Endometrial microvascular endothelial cells (primary cell): ENCODE results near the gene DDX1. TPM values are rescaled to one million over a fixed set of nuclear protein-coding genes. Genes with fewer than 3 reads are reported as not detected.

Experiments
- in situ Hi-C: cut with HindIII; loops from 2 replicates; pipeline ENCODE4 v1.10.0; 2017; ENCODE audit warnings: low sequenced_read_pairs, low pct_unique_long_range_greater_than_20kb; ENCODE audit errors: inconsistent ontology term
- total RNA-seq: library from RNA; depleted of rRNA; stranded (reverse); fragments of >200 nt; gene quantifications from one replicate; pipeline ENCODE4 v1.2.3, GENCODE V29; 2015; ENCODE audit errors: inconsistent ontology term

Gene DDX1
- total RNA-seq, 1 donor from 2014 or later = 81.7 TPM

DNA sequence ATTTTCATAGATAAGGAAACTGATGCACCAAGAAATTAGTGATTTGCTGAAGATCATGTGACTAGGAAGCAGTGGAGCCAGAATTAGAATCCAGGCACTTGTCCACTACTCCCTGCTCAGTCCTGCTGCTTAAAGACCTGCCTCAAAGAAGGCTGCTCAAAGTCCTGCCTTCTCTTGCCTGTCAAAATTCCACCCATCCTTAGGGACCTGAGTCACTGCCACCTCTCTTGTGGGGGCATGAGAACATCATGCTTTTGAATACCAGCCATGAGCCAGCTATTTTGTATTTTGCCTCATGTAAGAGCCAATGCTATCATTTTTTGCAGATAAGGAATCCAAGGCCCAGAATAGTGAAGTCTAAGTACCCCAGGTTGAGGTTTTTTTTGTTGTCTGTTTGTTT lies 47.1 kb downstream of the DDX1 start:
- in situ Hi-C loops = loop anchor here (25.0 kb wide), 1 partner anchor 849 kb away; no protein-coding TSS in a partner anchor

GRCh38 chr2:15639323-15640251 lies 47.9 kb downstream of the DDX1 start:
- in situ Hi-C loops = loop anchor here (25.0 kb wide), 1 partner anchor 848 kb away; no protein-coding TSS in a partner anchor

DNA sequence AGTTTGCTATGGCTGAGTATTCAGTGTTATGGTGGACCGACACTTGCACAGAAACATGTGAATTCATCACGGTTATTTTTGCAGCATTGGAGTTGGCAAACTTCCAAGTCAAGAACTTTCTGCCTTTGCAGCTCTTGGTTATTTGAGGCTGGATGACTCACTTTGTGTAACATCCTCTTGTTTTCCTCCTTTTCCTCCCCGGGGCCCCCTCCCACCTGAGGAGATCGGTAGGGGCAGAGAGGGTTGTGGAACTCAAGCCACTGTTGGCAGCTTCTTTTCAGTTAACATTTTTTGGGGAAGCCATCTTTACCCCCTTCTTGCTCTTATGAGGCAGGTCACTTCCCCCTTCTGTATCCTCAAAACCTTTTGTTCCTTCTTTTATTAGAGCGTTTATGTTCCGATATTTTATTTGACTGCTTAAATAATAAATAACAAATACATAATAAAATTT lies 48.6 kb downstream of the DDX1 start:
- in situ Hi-C loops = loop anchor here (25.0 kb wide), 1 partner anchor 847 kb away; no protein-coding TSS in a partner anchor

- in situ Hi-C loops = loop anchor here (25.0 kb wide), 1 partner anchor 847 kb away; no protein-coding TSS in a partner anchor
These were observed 49.1 kb downstream of the DDX1 start for GRCh38 chr2:15640784-15641183.

- in situ Hi-C loops = loop anchor here (25.0 kb wide), 1 partner anchor 846 kb away; no protein-coding TSS in a partner anchor
These were observed 49.9 kb downstream of the DDX1 start for GRCh38 chr2:15641530-15641982.

DNA sequence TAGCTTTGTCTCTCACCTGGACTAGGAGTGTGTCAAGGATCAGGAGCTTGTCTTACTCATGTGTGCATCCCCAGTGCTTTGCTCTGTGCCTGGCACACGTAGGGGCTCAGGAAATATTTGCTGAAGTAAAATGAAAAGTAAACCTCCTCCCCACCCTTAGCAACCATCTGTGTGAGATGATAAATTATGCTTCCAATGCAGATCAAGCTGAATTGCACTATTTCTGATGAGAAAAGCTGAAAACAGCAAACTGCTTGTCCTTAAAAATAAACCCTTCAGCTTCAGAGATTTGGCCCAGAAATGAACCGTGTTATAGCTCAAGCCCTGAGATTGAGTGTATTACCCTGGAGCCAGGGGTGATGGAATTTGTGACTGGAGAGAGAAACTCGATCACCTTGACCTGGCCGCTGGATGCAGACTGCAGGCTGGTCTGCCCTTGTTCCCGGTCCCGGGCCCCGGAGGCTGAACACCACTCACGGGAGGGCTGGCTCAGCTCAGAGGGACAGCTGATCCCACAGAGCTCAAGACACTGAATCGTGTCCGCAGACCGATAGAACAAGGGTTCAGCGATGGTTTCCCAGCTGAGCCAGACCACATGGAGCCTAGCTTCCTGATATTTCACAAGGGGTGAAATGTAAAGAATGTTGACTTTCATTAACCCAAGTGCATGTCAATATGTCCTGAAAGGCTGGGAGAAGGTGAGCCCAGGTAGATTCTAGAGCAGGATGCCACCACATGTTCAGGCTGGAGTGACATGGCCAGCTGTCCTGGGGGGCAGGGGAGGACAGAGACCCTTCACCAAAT lies 50.5 kb downstream of the DDX1 start:
- in situ Hi-C loops = loop anchor here (25.0 kb wide), 1 partner anchor 845 kb away; no protein-coding TSS in a partner anchor

GRCh38 chr2:15642815-15643500 lies 51.3 kb downstream of the DDX1 start:
- in situ Hi-C loops = loop anchor here (25.0 kb wide), 1 partner anchor 844 kb away; no protein-coding TSS in a partner anchor

DNA sequence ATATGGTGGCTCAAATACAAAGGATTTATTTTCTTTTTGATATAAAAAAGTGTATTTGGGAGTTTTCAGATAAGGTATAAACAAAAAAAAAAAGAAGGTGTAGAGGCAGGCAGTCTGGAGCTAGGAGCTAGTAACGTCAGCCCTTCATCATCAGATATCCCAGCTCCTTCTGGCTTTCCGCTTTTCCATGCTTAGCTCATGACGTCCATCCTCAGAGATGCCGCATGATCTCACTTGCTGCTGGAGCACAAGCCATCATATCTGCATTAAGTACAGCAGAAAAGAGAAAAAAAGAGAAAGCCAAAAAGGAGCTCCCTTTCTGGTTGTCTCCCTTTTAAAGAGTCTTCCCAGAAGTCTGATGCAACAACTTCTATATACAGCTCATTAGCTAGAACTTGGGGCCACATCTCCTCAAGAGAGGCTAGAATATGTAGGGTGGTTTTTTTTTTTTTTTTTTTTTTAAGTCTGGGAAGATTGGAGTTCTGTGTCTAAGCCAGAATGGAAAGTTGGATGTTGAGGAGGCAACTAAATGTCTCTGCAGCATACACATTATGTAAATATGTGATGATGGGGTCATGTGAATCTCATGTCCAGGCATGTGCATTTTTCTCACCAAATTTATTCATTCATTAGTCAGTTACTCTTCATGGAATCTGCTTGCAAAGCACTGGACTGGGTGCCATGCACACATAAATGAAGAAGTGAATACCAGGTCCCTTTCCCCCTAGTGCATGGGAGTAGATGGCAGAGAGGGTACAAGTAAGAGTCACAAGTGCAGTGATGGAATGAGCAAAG lies 52.3 kb downstream of the DDX1 start:
- in situ Hi-C loops = loop anchor here (25.0 kb wide), 1 partner anchor 843 kb away; no protein-coding TSS in a partner anchor

DNA sequence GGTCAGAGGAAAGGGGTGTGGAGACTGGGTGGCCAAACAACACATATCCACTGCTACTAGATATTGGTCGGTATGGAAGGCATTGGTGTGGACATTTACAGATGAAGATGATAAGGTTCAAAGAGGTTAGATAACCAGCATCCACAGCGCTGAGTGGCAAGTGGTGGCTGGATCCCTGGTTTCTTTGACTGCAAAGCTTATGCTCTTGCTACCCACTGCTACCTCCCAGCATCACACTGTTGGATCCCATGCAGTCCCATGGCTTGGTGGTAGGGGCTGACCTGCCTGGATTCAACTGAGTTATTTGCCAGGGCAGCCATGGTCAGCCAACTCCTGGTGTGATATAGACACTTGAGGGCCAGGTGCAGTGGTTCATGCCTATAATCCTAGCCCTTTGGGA lies 53.6 kb downstream of the DDX1 start:
- in situ Hi-C loops = loop anchor here (25.0 kb wide), 1 partner anchor 842 kb away; no protein-coding TSS in a partner anchor

DNA sequence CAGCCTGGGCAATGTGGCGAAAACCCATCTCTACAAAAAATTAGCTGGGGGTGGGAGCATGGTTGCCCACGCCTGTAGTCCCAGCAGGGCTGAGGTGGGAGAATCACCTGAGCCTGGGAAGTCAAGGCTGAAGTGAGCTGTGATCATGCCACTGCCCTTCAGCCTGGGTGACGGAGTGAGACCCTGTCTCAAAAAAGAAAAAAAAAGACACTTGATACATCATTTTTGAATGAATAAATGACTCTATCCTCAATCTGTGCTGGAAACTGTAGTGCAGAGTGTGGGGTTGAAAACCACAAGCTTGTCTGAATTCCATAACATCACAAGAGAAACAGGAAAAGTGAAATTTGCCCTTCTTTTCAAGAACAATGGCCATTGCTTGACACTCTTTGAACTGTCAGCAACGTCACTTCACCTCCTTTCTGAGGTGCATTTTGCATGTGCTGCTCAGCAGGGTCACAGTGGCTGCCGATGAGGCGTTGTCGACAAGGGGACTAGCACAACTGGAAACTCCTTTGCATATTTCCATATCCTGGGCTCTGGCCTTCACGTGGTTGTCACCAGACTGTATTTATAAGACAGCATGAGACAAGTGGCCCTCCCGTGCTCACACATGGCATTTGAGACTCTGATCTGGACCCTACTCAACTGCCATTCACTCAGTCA lies 54.2 kb downstream of the DDX1 start:
- in situ Hi-C loops = loop anchor here (25.0 kb wide), 1 partner anchor 841 kb away; no protein-coding TSS in a partner anchor

DNA sequence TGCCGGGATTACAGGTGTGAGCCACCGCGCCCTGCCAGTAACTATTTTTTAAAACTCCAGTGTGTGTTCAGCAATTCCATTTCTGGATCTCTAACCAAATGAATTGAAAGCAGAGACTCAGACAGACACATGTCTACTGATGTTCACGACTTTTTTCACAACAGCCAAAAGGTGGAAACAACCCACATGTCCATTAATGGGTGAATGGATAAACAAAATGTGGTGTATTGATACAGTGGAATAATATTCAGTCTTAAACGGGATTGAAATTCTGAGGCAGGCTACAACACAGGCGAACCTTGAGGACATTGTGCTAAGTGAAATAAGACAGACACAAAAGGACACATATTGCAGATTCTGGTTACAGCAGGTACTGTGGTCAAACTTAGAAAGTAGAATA lies 55.0 kb downstream of the DDX1 start:
- in situ Hi-C loops = loop anchor here (25.0 kb wide), 1 partner anchor 841 kb away; no protein-coding TSS in a partner anchor

DNA sequence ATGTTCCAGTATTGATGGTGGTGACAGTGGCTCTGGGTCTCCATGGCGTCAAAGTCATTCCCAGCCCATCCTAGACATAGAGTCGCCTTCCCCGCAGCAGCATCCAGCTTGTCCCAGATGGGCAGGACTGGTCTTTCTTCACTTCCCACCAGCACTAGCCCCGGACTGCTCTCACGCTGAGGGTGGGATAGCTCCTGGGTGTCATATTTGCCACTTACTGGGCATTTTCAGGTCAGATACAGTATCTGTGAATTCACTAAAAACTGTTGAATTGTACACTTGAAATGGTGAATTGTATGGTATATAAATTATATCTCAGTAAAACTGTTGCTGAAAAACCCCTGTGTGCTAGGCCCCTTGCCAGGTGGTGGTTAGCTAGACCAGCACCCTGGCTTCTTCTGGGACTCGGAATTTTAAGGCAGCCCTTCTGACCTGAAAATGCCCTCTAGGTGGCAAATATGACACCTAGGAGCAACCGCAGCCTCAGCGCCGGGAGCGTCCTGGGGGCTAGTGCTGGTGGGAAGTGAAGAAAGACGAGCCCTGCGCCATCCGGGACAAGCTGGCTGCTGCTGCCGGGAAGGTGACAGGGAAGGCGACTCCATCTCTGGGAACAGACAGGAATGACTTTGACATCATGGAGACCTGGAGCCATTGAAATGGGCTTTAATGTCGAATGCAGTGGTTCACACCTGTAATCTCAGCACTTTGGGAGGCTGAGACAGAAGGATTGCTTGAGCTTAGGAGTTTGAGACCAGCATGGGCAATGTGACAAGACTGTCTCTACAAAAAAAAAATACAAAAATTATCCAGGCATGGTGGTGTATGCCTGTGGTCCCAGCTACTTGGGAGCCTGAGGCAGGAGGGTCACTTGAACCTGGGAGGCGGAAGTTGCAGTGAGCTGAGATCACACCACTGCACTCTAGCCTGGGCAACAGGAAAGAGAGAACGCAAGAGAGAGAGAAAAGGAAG lies 56.2 kb downstream of the DDX1 start:
- in situ Hi-C loops = loop anchor here (25.0 kb wide), 1 partner anchor 839 kb away; no protein-coding TSS in a partner anchor

GRCh38 chr2:15648593-15649525 lies 57.2 kb downstream of the DDX1 start:
- in situ Hi-C loops = loop anchor here (25.0 kb wide), 1 partner anchor 838 kb away; no protein-coding TSS in a partner anchor

DNA sequence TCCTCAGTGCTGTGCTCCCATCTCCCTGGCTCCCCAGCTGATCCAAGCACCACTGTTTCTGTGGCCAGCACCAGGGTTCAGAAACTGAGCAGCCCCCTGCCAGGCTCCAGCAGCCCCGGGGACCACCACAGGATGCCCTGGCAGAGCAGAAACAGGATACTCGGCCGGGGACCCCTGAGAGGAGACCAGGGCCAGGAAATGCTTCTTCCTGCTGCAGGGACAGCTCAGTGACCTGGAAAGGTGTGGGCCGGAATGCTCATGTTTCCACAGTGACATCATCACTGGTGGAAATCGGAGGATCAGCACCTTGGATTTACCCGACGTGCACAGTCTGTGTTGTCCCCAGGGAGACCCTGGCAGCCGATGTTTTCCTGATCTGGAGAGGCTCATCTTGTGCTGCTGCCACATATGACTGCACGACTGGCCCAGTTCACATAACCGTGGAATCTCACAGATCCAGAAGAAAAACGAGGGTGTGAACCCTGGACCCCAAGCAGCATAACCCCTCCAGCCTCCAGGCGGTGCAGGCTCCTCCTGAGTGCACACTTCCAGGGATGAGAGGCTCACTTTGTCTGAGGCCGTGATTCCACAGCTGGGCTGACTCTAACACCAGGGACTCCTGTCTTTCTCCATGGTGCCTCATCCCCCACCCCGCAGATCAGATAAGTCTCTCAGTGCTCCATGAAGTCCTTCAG lies 58.0 kb downstream of the DDX1 start:
- in situ Hi-C loops = loop anchor here (25.0 kb wide), 1 partner anchor 838 kb away; no protein-coding TSS in a partner anchor
